GM21529 (cell line): ENCODE measurements around the gene BLOC1S4.
"Not testable (repeated sequence)": the region's sequence is repeated elsewhere in the genome, so short reads cannot be mapped to it uniquely, and the experiment has no call there.

Experiments
- ATAC-seq: cut with Tn5 transposase; IDR thresholded peaks from one replicate; pipeline ENCODE4 v1.9.1; 2021; ENCODE audit not compliant: unreplicated experiment

Gene BLOC1S4

DNA sequence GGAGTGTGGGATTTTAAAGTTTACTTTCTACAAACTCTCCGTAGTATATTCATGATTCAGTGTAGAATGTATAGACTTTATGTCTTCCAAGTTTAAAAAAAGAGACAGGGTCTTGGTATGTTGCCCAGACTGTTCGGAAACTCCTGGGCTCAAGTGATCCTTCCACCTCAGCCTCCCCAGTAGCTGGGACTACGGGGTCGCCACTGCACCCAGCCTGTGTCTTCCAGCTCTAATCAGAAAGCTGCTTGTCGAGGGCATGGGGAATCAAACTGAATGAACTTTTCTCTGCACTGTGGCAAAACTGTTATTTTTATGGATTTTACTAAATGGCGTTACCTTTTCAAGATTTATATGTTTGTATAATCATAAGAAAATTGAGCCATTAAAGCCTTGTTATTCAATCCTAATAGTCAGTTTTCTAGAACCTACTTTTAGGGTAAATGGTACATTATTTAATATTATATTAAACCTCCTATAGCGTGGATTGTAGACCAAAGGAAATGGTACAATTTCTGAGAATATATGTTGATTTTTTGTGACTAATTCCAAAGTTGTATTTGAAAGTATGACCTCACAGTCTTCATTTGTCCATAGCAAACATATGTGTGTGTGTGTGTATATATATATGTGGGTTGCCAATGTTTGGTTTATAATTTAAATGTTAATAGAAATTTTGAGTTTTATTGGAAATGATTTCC, 1.1 kb downstream of the BLOC1S4 start:
- ATAC-seq, result no peak

DNA sequence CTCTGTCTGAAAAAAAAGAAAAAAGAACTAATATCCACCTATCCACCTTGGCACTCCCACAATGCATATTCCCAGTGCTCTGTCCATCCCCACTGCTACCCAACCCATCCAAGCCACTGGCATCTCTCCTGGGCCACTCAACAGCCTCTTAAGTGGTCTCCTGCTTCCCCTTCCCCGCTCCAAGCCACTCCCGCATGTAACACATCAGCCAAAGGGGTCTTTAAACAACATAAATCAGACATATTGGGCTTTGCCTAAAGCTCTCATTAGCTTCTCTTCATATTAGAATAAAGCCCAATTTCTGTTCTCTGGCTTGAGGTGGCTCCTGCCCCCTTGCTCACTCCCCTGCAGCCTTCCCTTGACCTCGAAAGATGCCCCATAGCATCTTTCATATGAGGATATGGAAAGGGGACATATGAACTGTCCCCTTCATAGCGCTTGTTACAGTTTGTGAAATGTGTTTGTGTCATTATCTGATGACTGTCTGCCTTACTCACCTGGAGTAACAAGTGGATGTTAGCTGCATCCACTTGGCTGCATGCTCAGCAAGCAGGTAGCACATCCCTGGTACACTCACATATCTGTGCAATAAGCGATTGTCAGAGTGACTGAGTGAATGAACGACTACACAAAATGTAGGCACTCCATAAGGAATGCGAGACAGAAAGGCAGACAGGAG, 3.1 kb downstream of the BLOC1S4 start:
- no peak for ATAC-seq

DNA sequence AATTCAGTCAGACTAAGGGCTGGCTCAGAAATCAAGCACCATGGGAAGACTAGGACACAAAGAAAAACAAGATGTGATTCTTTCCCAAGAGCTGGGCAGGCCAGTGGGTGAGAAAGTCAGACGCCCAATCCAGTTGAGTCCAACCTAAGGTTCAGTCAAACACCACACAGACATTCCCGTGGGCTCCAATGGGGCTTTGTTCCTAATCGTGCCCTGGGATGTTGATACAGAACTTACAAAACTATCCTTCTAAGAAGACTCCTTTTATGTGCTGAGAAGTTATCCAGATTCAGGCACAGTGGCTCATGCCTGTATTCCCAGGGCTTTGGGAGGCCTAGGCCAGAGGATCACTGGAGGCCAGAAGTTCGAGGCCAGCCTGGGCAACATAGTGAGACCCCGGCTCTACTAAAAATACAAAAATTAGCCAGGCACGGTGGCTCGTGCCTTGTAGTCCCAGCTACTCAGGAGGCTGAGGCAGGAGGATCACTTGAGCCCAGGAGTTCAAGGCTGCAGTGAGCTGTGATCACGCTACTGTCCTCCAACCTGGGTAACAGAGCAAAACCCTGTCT, 3.7 kb downstream of the BLOC1S4 start:
- ATAC-seq, result no peak

DNA sequence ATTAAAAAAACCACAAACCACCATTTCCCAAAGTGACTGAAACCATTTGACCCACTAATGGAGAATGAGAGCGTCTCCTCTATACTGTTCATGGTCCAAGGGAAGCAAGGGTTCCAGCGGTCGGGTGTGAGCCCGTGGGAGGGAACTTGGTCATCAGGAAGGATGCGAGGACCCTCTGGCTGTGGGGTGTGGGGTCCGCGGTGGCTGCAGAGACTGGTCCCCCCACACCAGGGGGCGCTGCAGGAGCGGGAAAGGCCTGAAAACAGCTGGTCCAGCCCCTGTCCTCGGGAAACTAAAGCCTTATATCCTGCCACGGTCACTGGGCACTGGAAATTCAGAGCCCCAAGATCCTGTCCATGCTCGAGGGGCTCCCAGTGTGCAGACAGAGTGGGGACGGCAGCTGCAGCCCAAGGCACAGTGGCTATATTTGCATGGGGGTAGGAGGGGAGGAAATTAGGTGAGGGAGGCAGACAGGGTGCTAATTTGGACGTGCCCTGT, 4.3 kb downstream of the BLOC1S4 start:
- ATAC-seq, result peak; percentile 33

DNA sequence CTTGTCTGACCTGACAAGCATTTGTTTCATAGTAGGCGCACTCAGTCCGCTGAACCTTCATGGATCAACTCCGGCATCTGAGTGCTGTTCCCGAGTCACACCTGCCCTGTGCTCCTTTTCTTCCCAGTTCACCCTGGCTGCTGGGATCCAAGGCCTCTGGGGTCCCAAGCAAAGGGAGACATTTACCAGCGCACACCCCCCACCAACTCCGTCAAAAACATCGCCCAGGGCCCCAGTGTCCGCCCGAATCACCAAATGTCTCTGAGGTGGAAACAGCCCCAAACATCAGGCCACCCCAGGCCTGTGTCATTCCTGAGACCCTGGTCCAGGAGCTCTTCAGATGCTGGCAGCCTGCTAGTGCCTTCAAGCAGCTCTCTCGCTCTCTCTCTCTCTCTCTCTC, 5.1 kb downstream of the BLOC1S4 start:
- no peak for ATAC-seq

DNA sequence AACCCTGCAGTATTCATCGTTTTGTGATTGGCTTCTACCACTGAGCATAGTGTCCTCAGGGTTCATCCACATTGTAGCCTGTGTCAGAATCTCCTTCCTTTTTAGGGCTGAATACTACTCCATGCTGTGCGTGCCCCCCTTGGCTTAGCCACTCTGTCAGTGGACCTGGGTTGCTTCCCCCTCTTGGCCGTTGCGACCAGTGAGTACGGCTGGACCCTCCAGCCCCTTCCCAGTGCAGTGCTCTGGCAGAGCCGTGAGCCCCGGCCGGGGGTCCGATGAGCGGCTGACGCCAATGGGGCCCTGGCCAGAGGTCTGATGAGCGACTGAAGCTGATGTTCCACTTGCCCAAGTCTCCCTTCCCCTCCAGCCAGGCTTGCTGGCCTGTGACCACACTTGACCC, 6.9 kb downstream of the BLOC1S4 start:
- no peak for ATAC-seq

DNA sequence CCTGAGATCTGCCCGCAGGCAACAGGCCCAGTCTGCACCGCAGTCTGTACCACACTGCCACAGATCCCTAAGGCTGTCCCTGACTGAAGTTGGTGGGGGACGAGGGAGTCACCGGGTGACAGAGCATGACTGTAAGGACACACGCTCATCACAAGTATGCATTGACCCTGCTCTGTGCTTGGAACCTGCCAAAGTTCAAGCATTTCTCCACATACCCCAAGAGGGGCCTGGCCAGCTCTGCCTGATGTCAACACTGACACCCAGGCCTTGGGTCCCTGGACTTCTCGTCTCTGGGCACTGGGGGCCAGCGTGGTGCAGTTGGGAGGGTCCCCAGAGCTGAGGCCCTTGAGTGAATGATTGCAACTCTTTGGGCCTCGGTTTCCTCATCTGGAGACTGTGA, 7.9 kb downstream of the BLOC1S4 start:
- ATAC-seq, result no peak

DNA sequence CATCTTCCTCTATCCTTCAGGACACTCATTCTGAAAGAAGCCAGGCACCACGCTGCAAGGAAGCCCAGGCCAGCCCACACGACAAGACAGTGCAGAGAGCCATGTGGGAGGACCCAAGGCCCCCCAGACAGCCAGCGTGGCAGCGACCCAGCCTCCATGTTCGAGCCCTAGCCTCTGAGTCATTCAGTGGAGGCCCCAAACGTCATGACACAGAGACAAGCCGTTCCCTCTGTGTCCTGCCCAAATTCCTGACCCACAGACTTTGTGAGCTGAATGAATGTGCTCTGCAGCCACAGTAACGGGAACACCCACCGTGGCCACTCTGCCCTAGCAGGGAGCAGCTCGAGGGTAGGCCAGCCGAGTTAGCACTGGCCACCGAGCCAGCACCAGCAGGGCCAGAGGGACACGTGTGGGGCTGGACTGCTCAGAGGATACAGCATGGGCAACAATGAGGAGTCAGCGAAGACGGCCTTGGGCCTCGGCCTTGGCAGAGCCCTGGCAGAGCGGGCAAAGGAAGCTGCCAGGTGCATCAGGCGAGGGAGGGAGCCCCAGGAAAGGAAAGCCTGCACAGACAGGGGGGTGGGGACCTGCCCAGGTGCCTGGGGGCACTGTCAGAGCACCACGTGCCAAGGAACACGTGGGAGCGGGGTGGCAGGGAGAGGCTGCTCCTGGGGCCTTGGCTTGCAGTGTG, 8.6 kb downstream of the BLOC1S4 start:
- no peak for ATAC-seq

DNA sequence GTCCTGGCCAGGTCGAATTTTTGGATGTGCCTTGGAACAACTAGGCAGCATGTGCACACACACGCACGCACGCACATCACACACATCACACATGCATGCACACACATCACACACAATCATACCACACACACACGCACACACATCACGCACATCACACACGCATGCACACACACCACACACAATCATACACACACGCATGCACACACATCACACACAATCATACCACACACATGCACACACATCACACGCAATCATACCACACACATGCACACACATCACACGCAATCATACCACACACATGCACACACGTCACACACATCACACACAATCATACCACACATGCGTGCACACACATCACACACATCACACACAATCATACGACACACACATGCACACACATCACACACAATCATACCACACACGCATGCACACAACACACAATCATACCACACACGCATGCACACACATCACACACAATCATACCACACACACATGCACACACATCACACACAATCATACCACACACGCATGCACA, 9.5 kb downstream of the BLOC1S4 start:
- not testable (repeated sequence) for ATAC-seq

DNA sequence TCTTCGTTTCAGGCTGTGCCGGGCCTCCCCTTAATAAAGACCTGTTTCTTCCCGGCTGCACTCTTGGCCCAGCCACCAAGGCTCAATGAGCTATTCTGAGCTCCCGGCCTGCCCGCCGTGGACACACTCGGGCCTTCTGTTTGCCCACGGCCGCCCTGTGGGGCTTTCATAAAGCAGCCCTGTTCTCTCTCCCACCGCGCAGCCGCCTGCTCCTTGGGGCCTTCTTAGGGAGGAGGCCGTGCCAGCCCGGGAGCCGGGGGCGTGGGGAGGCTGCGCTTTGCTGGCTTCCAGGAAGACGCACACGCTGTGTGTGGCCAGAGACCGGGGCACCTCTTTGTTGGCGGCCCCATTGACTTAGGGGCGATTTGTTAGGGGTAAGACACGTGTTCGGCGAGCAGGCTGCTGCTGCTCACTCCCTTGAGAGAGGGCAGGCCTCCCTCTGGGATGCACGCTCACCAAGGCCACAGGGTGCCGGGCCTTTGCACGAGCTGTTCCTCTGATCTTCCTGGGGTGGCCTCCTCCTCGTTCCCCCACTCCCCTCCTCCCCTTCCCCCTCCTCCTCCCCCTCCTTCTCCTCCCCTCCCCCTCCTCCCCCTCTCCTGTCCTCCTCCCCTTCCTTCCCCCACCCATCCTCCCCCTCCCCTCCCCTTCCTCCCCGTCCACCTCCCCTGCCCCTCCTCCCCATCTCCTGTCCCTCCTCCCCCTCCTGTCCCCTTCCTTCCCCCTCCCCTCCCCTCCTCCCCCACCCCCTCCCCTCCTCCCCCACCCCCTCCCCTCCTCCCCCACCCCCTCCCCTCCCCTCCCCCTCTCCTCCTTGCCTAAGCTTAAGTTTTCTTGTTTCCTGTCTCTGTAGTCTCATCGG, 11.3 kb downstream of the BLOC1S4 start:
- no peak for ATAC-seq

DNA sequence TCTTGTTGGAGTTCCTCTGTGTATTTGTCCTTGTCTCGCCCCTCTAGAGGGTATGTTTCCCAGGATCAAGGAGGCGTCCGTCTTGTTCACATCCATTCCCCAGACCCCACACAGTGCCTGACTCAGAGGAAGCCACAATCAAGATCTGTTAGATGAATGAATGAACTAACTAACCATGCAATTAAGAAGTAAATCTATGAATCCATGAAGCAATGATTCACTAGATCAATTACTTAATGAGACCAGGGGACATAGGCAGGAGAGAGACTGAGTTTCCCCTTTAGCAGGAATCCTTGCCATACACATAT, 11.9 kb downstream of the BLOC1S4 start:
- ATAC-seq, result no peak

DNA sequence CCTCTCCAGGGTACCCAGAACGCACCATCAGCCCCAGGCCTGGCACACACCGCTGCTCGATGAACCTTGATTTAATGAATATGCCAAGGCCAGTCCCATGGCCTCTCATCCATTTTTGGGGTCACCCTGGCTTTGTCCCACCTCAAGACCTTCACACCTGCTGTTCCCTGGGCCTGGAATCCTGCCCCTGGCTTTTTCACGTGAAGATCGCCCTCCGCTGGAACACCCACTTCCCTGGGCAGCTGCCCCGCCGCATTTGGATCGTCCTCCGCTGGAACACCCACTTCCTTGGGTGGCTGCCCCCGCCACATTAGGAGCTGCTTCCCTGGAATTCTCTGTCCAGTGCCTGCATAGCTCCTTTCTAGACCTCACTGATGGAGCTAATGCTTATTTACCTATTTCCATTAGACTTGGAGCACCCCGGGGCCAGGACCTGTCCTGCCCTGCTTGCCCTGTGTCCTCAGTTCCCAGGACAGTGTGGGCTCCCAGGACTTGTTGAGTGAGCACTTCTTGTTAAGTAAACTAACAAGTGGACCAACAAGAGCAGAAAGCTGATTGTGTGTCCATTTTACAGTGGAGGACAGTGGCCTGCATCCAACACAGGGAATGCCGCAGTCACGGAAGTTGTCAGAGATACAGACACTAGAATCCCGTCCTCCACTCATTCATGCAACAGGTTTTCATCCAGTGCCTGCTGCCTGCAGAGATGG, 12.5 kb downstream of the BLOC1S4 start:
- no peak for ATAC-seq

DNA sequence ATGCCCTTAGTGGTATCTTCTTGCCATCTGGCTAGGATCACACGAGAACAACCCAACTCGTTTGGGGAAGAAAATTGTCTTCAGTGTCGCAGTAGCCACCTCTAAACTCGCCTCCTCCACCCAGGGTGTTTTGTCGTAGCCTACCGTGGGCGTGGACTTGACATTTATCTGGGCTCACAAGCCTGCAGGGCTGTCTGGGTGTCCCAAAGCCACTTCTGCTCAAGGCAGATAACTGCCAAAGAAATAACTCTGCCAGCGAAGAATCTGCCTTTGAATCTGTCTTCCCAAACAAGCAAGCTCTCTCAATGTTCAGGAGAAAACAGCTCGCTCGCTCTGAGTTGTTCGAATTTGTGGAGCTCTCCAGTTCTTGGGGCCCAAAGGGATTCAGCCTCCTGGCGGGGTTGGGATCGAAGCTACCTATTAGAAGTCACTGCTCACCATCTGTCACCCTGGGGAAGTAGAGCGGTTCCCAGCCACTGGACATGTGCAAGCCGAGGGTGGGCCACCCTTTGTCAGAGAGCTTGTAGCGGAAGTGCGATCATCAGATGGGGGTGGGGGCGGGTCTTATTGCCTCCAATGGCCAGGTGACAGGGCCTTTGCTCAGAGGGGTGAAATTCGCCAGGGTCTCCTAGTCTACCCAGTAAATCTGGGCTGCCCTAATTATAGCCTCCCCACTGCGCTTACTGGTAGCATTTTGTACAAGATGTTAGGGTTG, 14.8 kb downstream of the BLOC1S4 start:
- ATAC-seq, result no peak

DNA sequence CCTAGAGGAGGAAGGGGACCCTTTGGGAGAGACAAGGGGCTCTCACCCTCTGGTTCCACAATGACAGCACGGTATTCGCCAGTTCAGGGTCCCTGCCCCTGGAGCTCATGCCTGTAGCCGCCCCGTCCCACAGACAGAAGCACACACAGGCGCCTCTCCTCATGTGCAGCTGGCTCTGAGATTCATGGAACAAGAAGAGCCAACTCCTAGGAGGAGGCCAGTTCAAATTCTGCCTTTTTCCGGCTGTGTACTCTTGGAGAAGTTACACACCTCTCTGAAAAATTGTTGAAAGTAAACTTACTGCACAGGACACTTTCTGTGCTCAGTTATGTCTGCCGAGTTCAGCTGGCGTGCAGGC, 15.3 kb downstream of the BLOC1S4 start:
- no peak for ATAC-seq

DNA sequence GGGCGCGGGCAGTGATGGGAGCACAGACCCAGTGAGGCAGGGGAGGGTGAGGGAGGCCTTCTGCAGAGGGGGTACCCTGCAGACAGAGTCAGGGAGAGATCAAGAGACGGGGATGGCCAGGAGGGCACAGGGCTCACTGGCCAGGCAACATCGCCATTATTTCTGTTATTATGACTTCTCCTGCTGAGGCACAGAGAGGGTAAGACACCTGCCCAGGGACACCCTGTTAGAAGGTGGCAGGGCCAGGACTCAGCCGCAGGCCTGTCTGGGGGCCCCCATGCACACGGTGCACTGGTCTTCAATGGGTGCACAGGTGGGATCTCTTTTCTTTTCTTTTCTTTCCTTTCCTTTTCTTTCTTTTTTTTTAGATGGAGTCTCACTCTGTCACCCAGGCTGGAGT, 15.8 kb downstream of the BLOC1S4 start:
- no peak for ATAC-seq

DNA sequence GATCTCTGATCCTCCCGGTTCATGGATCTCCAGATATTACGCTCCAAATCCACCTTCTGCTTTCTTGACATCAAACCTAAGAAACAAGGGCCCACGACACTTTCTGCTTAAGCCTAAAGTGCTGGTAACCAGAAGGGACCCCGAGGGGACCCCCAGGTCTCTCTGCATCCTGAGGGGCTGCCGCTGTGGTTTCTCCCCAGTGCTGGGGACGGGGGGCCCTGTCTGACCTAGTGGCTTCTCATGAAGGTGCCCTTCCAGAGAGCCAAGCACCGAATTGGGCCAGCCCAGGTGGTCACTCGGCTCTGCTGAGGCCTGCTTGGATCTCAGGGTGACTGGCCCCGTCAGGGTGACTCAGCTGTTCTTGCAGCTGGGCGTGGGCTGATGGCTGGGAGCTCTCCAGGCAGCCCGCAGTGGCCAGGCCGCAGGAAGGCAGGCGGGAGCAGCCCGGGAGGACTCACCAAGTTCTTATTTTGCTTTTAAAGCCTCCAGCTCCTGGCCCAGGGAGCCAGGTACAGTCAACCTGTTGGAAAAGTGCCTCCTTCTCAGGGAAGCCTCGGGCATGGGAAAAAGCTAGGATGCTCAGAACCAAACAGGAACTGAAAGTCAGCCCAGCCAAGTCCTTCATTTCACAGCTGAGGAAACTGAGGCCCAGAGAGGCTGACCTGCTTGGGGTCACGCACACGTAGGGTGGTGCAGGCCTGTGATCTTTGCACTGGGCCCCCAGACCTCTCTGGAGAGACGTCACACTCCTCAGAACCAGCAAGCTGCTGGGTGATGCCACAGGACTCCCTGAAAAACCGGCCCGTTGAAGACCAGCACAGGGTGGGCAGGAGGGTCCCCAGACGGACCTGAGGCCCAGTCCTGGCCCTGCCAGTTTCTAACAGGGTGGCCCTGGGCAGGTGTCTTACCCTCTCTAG, 16.7 kb downstream of the BLOC1S4 start:
- ATAC-seq, result no peak

DNA sequence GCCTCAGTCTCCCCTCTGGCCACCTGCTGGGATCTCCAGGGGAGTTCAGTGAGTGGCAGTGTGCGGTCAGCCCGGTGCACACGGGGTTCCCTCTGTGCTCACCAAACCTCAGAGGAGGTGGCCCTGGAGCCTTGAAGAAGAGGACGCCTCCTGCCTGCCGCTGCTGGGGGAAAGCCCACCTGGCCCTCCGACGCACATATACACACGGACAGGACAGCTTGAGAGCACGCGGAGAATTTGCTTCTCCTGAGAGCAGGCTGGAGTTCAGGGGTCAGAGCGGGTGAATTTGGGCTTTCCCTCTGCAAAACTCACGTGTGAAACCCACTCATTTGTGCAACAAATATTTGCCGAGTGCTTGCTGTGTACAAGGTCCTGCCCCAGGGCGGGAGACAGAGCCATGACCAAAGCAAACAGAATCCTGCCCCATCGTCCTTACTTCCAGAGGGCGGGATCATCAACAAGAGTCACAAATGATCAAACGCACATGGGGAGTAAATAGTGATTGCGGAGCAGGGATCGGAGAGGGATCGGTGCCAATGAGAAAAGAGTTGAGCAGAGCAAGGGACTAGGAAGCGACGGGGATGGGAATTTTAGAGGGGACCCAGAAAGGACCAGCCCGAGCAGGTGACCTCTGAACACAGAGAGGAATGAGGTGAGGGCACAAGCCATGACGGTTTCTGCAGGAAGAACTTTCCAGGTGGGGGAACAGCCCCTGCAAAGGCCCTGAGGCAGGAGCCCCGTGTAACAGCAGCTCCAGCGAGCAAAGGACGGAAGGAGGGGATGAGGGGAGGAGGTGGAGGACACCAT, 17.6 kb downstream of the BLOC1S4 start:
- ATAC-seq, result no peak
